GM18519 (cell line): Measurements from ENCODE around the gene NTM.

Experiments used
- ATAC-seq: cut with Tn5 transposase; IDR thresholded peaks from one replicate; pipeline ENCODE4 v1.9.1; 2021; ENCODE audit warnings: mild to moderate bottlenecking, moderate library complexity; ENCODE audit not compliant: unreplicated experiment, low FRiP score

The NTM gene

DNA sequence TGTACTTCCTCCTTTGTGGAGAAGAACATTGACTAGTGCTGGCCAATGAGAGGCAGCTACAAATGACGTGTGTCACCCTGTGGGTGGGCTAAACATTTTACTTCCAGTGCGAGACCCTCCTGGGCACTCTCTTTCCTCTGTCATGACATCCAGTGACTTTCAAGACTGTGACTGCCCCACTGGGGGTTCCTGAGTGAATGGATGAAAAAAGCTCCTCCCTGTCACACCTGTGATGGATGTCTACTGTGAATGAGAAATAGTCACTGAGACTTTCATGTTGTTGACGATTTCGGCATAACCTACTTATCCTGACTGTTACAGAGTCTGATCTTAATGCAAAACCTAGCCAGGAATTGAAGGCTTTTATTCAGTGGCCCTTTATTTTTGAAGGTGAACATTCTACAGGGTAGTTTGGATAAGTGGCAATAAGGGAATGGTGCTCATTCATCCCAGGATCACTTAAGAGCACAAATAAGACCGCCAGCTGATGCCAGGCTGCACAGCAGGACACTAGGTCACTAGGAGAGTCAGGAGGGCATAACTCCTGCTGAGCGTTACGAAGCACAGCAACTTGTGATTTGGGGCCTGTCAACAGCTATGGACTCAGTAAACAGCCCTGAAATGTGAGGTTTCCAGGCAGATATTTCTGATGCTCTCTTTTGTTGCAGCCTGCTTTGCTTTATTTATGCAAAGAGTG lies 636.6 kb downstream of the NTM start:
- ATAC-seq: no peak

DNA sequence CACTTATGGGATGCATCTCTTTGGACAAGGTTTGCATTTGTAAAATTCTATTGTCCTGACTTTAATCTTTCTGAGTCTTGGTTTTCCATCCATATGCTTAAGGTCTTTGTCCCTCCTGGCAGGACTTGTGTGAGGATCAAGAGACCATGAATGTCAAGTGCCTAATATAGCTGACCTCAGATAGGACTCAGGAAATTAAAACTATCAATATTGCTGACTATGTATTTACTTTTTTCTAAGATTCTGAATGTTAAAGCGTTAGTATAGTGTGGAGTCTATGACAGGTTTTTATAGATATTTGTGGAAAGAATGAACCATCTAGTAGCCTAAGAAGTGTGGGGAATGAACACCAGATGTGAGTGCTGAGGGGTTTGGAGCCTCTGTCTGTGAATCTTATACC lies 637.8 kb downstream of the NTM start:
- no peak for ATAC-seq

DNA sequence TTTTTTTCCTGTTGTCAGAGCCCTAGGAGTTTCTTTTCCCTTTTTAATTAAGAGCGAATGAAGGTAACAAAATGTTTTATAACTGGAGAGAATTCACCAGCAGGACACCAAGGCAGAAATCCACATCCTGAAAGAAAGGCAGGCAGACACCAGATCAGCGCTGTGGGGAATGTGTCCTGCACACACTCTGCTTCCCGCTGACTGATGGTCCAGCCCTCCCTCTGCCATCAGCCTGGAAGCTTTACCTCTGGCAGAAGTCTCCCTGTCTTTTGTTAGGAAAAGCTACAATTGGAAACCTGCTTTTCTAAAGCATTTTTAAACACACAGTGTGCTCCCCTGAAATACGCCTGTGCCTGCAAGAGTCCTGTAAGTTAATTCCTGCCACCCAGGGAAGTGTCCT lies 638.5 kb downstream of the NTM start:
- ATAC-seq: no peak

GRCh38 chr11:132020001-132020400 lies 649.6 kb downstream of the NTM start:
- no peak for ATAC-seq

DNA sequence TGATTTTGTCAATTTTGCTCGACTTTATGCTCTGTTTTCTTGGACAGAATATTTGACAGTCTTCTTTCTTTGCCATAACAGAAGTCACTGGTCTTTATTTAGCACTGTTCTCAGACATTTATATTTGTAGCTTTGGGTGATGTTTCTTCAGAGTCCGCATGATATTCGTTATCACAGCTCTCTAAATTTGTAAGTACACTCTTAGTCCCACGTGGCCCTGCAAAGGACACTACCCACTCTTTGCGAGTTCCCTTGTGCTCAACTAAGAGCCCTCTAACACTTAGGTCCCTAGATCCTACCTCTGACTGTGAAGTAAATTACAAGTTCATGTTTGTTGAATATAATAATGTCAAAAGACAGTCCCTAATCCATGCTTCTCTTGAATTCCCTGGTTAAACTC lies 651.9 kb downstream of the NTM start:
- ATAC-seq: no peak

DNA sequence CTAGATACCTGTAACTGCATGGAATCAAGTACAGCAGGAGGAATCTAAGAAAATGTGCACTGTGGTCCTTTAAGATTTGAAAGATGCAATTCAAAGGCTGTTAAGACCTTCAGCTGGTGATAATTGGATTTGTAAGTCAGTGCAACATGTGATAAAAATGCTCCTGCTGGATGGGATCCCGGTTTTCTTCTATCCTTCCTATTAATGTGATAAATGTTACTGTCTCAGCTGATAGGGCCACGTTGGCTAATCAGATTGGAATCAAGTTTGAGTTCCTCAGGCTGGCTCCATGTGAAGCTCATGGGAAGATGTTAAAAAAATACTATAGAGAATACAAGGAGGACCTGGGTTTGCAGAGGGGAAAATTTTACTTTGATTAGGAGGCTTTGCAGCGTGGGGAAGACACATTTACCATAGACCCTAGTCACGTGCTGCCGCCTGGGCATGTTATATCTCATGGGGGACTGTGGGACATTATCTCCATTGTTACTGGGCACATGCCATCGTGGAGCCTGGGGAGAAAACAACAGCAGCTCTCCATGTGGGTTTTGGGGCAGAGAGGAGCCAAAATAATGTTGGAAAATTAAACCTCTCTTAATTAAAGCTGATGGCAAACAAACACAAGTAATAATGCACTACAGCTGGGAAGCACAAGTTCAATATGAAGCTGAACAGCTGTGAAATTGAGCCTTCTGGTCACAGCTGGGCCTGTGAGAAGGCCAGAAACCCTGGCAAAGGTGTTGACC lies 652.5 kb downstream of the NTM start:
- ATAC-seq: no peak

DNA sequence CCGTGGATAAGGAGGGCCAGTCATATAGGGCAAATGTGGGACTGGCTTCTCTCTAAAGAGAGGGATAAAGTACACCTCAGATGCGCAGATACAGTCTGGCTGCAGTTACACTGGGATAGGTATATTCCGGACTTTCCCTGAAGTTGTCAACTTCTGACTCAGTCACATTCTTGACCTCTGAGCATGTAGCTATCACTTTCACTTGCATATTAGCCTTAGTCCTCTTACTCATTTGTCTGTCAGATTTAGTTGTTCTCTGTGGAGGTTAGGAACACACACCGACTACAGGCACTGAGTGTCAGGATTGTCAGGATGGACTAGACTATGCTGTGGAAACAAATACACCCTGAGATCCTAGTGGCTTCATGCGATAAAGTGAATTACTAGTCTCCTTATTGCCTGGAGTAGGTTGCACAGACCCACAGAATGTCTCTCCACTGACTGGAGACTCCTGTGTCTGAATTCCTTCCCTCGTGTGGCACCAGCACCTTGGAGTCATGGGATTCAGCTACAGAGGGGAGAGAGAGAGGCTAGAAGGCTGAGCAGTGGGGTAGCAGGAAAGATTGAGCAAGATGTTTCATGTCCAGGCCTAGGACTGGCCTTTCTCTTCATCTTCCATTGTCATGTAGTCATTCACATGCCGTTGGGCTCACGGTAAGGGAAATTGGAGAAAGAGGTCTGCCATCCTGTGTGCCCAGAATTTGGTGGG lies 654.3 kb downstream of the NTM start:
- peak; percentile 84 for ATAC-seq

DNA sequence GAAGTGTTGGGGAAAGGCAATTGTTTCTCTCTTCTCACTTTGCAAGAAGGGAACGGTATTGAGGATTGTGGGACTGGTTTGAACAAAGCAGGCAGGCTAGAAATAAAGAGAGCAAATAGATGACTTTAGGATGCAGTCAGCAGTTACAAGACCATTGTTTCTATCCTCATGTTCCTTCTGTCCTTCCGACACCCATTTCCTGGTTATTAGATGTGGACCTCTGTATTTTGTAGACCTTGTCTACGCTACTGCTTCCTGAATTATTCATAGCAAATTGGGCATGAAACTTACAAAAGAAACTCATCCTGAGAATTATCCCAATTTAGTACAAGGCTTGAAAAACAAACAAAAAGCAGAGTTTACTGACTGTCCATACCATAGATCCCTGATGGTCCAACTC lies 656.3 kb downstream of the NTM start:
- no peak for ATAC-seq

DNA sequence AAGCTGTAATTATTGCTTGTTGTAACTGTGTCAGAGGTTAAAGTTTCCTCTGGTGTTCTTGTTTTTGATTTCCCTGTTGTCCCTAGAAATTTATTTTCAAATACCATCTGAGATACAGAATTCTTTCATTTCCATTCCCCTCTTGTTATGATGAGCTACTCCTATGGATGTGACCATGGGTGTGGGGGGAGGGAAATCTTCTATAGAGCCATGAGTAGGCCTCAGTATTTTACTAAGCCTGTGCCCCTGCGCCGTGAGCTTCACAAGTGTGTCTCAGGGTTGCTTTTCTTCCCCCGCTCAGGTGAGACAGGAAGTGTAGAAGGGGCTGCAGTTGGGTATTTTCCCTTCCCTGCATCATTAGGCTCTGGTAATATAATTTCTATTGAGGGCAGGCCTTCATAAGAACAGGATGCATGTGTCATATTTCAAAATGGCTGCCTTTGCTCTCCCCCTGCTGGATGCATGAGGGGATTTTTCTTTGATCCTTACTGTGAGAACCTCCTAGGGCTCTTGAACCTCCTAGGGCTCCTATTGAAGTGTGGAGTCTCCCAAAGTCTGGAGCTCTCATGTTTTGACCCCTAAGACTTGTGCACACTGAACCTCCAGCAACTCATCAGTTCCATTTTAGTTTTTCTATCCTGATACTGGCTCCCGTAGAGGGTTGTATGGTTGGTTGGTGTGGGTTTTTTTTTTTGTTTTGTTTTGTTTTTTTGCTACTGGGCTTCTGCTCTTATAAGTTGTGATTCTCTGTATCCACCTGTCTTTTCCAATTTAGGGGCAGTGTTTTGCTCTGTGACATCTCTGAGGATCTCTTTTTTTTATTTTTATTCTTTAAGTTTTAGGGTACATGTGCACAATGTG lies 658.2 kb downstream of the NTM start:
- peak; percentile 71 for ATAC-seq

GRCh38 chr11:132030896-132031295 lies 660.5 kb downstream of the NTM start:
- no peak for ATAC-seq

- ATAC-seq: no peak
Observed at GRCh38 chr11:132032555-132032954, 662.1 kb downstream of the NTM start.

DNA sequence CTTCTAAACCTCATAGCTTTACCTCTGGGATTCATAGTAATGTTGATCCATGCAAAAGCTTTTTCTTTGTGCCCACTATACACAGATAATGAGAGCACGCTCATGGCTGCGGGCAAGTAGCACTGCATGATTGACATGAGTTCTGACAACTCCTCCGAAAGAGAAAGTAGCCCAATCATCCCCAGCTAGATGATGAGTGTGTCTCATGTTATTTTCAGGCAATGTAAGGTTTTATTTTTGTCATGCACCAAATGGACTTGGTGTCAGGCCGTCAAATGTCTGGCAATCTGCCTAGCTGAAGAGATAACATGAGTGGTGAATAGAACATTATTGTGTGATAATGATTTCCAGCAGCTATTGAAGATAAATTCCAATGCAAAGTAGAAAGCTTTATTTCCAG lies 662.6 kb downstream of the NTM start:
- no peak for ATAC-seq

DNA sequence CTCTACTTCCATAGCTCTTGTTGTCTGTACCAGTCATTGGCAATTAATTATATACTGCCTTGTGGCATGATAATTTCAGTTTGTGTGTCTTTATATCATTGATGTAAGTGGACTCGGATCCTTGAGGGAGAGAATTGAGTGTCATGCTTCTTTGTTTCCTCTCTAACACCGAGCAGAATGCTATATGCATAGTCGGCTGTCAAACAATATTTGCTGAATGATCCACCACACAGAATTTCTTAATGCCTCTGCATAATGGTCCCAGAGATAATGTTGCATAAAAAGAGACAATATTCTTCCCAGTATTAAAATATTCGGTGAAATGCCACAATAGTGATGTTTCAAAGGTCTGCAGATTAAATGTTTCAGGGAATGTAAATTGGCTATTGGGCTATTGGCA lies 664.8 kb downstream of the NTM start:
- no peak for ATAC-seq

- ATAC-seq: no peak
Observed at GRCh38 chr11:132035766-132036165, 665.4 kb downstream of the NTM start.

- ATAC-seq: no peak
Observed at GRCh38 chr11:132036220-132036619, 665.8 kb downstream of the NTM start.

DNA sequence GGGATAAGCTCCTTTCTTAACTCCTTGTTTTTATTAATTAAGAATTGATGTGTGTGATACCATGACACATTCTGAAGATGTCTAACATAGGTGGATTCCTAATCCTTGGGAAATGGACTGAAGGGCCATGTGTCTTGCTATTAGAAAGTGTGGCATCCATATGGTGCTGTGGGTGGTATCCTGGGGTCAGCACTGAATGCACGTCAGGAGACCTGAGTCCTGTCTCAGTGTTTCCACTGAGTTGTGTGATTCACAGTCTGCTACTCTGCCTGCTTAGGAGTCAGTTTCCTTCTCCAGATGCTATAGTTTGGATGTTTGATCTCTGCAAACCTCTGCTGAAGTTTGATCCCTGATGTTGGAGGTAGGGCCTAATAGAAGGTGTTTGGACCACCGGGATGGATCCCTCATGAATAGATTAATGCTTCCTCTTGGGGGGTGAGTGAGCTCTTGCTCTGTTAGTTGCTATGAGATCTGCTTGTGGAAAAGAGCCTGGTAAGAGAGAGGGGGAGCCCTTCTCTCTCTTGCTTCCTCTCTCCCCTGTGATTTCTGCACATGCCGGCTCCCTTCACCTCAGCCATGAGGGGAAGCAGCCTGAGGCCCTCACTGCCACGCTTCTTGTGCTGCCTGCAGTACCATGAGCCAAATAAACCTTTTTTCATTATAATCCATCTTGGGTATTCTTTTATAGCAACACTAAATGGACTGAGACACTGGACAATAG lies 666.5 kb downstream of the NTM start:
- no peak for ATAC-seq

- no peak for ATAC-seq
Observed at GRCh38 chr11:132037467-132037862, 667.0 kb downstream of the NTM start.

DNA sequence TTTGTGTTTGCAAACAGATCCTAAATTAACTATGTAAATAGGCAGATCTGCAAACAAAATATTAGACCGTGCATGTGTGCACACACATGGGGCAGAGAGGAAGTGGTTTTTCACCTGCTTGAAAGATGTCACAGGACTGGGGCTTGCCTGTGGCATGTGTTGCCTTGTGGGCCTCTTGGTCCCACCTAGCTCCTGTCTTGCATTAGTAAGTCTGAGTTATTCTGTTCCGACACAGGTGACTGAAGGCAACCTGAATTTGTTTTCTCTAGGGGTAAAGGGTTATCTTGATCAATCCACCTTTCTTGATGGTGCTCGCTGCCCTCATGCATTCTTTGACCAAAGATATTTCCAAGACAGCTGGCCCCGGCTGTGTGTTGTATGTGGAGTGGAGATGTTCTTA lies 667.5 kb downstream of the NTM start:
- ATAC-seq: no peak

GRCh38 chr11:132039521-132039920 lies 669.1 kb downstream of the NTM start:
- ATAC-seq: no peak

DNA sequence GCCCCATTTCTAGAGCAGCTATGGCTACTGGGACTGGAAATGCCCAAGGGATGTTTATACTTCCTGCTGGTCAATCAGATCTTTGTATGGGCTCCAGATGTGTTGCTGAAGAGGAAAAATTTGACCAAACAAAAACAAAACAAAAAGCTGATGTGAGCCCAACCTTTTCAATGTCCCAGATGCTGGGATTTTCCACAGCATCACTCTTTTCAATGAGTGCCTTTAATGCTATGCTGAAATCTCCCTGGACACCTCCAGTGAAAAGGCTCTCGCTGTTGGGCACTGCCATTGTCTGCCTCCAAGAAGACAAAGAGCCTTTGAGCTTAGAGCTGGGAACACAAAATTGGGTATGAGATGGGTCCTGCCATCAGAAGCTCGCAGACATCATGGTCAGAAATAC lies 671.9 kb downstream of the NTM start:
- no peak for ATAC-seq
